Breast epithelium (tissue), 3 donors: ENCODE data around the gene COG3.

Experiments
- CTCF ChIP-seq, 3 donors: fragments of 450-650 bp; IDR thresholded peaks; one replicate each; pipeline ENCODE4 v1.5.1; 2016 to 2017; ENCODE audit warnings: antibody characterized with exemption in 3 of 3, mild to moderate bottlenecking in 3 of 3, moderate library complexity in 3 of 3
- POLR2AphosphoS5 ChIP-seq, 3 donors: sonication (generic); formaldehyde crosslinking; IDR thresholded peaks; one replicate each; pipeline ENCODE4 v1.6.1; 2017; ENCODE audit warnings: antibody characterized with exemption in 3 of 3

- TF ChIP-seq CTCF (IDR thresholded peaks at IDR 0.05), result no peak
- no peak for TF ChIP-seq POLR2AphosphoS5 (IDR thresholded peaks at IDR 0.05)
Measured at GRCh38 chr13:45516757-45517156, 52.0 kb downstream of the COG3 start.
